GM15510 (cell line): ENCODE data around the gene TM7SF2.
A peak's percentile ranks its signal among the peaks of the same experiment; 100 is the strongest.

Experiments used
- POLR2A ChIP-seq: IDR thresholded peaks from 3 replicates; pipeline ENCODE4 v1.6.1; 2011; ENCODE audit warnings: borderline replicate concordance; ENCODE audit not compliant: insufficient read length; ENCODE audit errors: extremely low read depth

TM7SF2 gene

DNA sequence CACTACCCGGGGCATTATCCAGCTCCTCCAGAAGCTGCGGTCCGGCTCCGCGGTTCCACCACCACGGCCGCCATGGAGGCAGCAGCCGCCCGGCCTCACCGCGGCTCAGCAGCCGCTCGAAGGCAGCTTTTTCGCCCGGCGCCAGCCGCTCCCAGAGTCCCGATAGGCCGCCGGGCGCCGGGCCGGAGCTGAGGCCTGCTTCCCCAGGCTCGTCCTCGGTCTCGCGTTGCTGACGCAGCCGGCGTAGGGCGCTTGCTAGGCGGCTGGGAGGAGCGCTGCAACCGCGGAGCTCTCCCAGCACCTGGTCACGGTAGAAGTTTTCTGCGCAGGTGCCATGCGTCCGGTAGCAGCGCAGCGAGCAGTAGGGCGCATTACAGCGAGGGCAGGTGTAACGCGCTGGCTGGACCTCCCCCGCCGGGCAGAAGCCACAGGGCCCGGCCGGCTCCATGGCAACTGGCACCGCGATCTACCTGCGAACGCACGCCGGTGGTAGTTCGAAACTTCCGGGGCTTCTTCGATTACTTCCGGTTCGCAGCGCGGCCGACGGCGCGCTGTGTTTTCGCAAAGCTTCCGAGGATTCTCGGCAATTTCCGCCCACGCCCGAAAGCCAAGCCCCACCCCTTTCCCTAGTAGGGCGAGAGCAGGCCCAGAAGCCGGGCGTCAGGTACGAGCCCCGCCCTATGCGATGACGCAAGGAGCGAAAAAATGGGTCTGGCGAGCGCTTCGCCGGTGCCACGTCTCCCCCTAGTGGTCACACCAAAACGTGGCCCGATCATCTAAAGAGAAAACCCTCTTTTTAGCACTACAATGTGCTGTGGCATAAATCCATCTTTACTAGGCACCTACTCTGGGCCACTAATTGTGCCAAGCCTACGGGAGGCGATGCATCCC, 5.8 kb downstream of the TM7SF2 start, which contains the start of gene ZNHIT2:
Gene ZNHIT2 (minus strand): TSS at position 496 of the 891 bp plus-strand sequence. CDS start 48 bp downstream, at position 448.
- TF ChIP-seq POLR2A: peak; percentile 77

DNA sequence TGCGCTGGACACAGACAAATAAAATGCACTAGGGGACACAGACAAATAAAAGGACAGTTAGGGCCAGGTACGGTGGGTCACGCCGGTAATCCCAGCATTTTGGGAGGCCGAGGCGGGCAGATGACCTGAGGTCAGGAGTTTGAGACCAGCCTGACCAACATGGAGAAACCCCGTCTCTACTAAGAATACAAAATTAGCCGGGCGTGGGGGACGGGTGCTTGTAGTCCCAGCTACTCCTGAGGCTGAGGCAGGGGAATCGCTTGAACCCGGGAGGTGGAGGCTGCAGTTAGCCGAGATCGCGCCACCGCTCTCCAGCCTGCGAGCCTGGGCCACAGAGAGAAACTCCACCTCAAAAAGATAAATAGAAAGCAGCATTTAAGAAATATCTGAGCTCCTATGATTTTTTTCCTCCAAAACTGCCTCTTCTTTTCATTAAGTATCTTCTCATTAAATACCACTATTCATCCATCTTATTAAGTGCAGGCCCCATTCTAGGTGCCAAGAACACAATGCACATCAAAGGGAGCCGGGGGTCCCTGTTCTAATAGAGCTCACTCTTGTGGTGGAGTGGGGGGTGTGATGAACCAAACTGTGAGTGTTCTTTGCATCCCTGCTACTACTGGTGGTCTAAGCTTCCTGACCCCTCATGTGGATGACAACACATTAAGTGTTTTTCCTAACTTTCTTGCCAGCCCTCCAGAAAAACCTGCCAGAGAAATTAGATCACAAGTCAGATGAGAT, 6.6 kb downstream of the TM7SF2 start:
- TF ChIP-seq POLR2A: no peak

DNA sequence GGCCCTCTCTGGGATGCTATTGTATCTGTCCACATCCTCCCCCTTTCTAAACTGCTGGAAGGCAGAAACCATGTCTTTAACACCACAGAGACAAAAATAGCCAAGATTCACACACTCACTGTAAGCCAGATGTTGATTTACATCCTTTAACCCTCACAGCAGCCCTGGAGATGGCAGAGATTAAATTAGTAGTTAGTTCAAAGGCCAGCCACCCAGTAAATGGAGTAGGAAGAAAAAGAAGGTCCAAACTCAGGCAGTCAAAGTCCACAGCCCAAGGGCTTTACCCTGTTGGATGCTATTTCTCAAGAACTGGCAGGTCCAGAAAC, 8.0 kb downstream of the TM7SF2 start:
- TF ChIP-seq POLR2A: no peak

DNA sequence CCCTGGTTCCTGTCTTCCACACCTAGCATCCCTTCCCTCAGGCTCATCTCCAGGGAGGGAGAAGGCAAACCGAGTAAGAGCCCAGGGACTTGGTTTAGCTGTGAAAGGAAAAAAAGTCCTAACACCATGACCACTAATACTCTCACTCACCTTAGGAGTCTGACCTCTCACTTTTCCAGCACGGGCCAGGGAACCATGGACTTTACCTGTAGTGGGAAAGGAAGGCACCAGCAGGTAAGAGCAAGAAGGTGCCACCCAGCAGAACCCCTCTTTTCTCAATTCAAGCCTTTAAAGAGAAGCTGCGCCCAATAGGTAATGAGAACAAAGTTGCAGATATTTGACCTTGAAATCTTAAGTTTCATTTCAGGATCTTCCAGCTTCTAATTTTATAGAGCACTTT, 9.2 kb downstream of the TM7SF2 start:
- no peak for TF ChIP-seq POLR2A

DNA sequence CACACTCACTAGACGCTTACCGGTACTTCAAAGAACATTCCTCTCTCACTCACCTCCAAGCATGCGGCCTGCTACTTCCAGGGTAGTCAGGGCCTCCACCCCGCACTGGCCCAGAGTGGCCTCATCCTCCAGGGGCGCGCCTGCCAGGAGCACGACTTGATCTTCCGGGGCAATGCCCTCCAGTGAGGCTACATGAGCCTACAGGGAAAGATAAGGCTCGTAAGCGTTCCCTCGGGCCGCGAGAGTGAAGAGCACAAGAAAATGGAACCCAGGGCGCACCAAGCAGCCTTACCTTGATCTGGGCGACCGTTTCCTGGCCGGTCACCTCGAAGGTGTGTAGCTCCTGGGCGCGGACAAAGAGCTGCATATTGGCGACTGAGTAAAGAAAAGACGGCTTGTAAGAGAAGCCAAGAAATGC, 9.8 kb downstream of the TM7SF2 start:
- TF ChIP-seq POLR2A: no peak

DNA sequence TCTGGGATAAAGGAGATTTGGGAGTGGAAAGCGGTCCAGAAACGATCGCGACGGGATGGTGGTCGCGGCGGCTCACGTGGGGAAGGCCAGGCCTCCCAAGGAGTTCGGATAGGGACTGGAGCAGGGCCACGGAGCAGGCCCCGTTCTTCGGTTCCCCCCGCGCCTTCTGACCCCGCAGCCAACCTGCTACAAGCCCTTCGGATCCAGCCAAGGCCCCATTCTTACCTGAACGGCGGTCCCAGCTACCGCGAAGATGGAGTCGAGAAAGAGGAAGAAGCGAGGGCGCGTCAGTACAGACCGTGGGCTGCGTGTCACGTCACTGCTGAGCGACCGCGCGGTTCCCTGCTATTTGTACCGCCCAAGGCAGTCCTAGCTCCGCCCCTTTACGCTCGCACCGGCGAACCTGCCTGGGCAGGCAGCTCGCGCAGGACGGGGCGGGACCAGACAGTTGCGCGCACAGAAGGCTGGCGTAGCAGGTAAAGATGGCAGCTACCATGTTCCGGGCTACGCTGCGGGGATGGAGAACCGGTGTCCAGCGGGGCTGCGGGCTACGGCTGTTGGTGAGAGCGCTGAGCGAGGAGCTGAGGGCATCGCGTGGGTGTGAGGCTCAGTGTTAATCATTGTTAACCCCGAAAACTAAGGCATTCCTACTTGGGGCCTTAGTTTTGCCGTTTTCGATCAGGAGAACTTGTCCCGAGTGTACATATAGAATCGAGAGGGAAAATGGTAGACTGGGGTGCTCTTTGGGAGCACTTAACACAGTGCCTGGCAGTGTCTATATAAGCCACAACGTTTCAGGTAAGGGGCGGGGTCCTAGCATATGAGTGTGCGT, 10.4 kb downstream of the TM7SF2 start, which contains the start of the genes FAU and MRPL49:
Gene FAU (minus strand): TSS at position 270 of the 832 bp plus-strand sequence. CDS start 321 bp downstream, outside the sequence.
Gene MRPL49 (plus strand): TSS at position 457 of the 832 bp plus-strand sequence. CDS start 26 bp downstream, at position 483.
- TF ChIP-seq POLR2A: peak; percentile 94

DNA sequence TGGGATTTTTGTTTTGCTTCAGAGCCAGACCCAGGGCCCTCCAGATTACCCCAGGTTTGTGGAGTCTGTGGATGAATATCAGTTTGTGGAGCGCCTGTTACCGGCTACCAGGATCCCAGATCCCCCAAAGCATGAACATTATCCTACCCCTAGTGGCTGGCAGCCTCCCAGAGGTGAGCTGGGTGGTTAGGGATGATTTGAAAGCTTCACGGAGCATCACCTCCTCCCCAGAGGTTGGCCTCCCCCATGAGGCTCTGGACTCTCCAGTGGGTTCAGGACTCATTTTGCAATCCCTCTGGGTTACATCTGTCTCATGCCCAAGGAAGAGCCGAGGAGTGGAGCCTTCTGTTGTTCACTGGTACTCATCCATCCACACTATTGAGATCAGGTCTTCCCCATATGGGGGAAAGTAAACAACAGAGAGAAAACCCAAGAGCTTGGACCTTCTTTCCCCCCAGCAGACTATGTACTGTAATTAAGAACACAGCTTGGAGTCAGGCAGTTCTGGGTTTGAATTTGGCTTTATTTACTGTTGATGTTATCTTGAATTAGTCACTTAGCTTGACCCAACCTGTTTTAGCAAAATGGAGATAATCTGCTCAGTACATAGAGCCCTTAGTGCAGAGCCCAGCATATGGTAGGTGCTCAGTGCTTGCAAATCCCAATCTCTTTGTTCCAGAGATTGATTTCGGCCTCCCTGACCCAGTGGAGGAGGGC, 13.0 kb downstream of the TM7SF2 start:
- TF ChIP-seq POLR2A: no peak

DNA sequence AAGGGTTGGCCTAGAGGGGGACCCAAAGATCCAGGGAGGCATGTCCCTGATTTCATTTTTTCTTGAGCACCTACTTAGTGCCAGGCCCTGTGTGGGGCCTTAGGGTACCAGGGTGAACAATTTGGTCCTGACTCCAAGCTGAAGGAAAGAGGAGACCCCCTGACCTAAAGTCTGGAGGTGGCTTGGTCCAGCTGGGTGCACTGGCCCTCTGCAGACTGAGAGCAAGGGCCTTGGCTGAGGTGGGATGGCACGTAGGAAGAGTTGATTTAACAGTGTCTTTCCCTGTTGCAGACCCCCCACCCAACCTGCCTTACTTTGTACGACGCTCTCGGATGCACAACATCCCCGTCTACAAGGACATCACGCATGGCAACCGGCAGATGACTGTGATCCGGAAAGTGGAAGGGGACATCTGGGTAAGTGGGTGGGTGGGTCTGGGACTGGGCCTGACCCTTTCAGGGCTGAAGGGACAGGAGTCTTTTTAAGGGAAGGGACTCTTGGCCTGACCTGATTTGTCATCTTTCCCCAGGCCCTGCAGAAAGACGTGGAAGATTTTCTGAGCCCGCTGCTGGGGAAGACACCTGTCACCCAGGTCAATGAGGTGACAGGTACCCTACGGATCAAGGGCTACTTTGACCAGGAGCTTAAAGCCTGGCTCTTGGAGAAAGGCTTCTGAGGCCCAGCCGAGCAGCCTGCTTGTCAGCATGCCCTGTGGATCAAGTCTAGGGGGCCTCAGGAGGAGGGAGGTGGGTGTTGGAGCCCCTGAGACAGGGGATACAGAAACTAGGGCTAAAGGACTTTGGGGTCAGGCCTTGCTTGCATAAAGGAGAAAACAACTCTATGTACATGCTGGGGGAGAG, 13.8 kb downstream of the TM7SF2 start:
- TF ChIP-seq POLR2A: no peak

DNA sequence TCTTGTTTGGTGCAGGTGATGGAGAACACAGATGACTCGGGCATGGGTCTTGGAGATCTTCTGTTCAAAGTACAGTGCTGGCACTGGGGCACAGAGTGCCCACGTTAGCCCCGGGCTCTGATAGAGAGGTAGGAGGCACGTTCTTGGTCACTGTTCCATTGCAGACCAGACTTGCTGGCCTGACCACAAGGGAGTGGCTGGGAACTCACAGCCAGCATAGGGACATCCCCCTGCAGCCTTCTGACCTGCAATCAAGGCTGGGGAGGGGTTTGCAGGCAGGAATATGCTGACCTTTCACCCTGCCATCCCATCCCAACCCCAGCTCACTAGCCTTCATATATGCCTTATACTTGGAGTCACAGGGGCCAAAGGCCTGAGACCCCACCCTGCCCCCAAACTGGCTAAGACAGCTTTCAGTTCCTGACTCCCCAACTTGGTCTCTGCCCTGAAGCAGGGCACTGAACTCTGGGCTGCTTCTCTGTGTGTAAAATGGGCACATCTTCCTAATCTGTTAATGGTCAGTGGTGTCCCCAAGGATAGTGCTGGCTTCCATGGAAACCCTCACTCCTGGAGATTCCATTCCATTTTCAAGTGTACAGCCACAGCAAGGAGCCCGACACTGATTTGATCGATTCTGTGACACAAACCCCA, 15.1 kb downstream of the TM7SF2 start:
- TF ChIP-seq POLR2A: peak; percentile 40

DNA sequence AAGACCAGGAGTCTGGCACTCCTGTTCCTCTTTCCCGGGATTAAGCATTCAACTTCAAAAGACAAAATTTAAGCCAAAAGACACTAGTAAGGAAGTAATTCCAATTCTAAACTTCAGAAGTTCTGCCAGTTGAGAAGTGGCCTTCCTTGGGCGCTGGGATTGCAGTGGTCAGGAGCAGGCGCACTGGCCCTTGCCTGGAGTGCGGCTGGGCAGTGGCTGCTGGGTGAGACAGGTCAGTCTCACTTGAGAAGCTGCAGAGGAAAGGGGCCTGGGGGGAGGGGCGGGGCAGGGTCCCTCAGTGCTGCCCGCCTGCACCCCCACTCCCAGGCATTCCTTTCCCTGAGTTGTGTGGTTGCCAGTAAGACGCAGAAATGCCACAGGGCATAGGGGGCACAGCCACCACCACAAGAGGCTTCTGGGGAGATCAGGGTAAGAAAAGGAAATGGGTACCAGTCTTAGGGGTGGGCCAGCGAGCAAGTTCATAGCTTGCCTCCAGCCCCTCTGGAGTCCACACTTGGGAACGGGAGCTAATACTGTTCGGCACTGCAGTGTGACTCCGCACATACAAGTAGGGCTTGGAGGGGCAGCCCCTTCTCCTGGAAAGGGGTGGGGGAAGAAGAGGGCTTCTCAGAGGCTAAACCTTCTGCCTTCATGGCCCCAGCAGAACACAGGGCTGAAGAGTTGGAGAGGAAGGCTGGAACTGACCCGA, 16.0 kb downstream of the TM7SF2 start:
- TF ChIP-seq POLR2A: no peak

DNA sequence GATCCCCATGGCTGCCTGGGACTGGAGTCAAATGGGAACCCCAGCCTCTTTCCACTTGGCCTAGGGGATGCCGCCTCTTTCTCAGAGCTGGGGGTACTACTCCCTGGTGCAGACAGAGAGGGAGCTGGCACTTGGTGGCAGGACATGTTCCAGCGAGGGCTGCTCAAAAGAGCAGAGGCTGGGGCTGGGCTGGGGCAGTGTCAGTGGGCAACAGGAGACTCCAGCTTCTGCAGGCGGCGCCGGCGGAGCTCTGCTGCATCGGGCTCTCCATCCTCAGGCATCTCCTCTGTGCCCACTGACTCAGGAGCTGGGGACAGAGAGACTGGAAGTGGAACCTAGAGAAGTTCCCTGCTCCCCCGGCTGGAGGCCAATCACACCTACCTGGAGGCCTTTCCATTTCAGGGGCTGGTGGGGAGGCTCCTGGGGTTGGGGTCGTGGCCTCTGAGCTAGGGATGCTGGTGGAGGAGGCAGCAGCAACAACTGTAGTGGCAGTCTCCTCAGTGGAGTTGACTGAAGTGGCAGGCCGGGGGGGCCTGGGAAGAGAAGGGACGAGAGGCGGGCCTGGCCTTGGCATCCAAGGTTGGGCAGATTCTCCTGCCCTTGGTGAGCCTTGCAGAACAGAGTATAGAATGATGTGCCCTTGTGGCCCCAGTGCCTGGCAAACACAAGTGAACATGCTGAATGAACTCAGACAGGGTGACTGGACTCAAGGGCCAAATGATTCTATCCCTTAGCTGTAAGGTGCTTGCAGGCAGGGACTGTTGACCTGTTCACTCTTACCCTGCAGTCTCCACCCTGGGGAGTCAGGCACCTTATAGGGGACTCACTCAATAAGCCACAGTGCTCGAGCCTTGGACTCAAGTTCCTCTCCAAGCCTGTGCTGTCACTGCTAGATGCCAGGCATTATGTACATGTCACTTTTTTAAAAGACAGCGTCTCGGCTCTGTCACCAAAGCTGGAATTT, 16.8 kb downstream of the TM7SF2 start:
- TF ChIP-seq POLR2A: no peak

DNA sequence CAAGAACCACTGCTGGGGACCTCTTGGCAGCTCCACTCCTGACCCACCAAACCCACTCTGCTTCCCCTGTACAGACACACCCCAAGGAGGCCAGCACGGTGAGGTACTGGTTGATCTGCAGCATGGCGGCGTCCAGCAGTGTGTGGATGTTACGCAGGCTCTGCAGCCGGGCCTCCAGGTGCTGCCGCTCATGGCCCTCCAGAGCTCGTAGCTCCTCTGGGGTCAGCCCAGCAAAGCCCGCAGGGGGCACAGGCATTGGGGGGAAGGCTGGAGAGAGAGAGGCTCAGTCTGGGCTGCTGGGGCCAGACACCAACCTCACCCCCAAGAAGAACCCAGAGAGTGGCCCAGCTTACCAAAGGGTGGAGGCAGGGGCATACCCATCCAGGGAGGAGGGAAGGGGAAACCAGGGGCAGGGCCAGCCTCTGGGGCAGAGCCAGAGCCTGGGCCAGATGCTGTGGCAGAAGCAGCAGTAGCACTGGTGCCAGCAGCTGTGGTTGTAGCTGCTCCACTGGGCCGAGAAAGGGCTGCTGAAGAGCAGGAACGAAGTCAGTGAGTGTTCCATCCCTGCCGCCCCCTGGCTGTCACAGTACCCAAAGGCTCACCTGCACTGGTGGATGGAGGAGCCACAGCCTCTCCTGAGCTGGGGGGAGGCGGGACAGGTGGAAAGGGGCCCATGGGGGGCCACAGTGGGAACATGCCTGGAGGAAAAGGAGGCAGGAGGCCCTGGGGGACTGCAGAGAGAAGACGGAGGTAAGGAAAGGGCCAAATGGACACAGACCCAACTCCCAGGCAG, 18.2 kb downstream of the TM7SF2 start:
- TF ChIP-seq POLR2A: no peak
